Activated CD4-positive, alpha-beta T cell treated with anti-CD3 and anti-CD28 coated beads, Interleukin-2, Interleukin-4, amounts not matched to agents 100 ng/mL and 50 ng/mL, durations not matched to agents 16 hours and 8 hours (primary cell): ENCODE measurements around the gene PRELID1.
"Not testable (repeated sequence)": the region's sequence is repeated elsewhere in the genome, so short reads cannot be mapped to it uniquely, and the experiment has no call there.

ENCODE experiments used
- DNase-seq: peaks from one replicate; pipeline ENCODE4 v3.0.0-alpha.2; 2020; ENCODE audit warnings: low spot score

Gene PRELID1

GRCh38 chr5:177300236-177300880 lies 3.2 kb upstream of the PRELID1 start:
- peak; percentile 67 for DNase-seq

GRCh38 chr5:177300951-177301350 lies 2.6 kb upstream of the PRELID1 start:
- DNase-seq: no peak

GRCh38 chr5:177301503-177302165 lies 2.0 kb upstream of the PRELID1 start:
- DNase-seq: no peak

GRCh38 chr5:177302354-177303110 lies 1.1 kb upstream of the PRELID1 start:
- DNase-seq: no peak

- no peak for DNase-seq
Observed at GRCh38 chr5:177303925-177304391, 359 bp downstream of the PRELID1 start.

- DNase-seq: no peak
Observed at GRCh38 chr5:177304392-177305119, 957 bp downstream of the PRELID1 start.

- not testable (repeated sequence) for DNase-seq
Observed at GRCh38 chr5:177306103-177306640, 2.6 kb downstream of the PRELID1 start.

- no peak for DNase-seq
Observed at GRCh38 chr5:177306674-177307543, 3.3 kb downstream of the PRELID1 start.

- no peak for DNase-seq
Observed at GRCh38 chr5:177307544-177308363, 4.2 kb downstream of the PRELID1 start.

- no peak for DNase-seq
Observed at GRCh38 chr5:177308740-177309139, 5.1 kb downstream of the PRELID1 start.

GRCh38 chr5:177309351-177310191 lies 6.0 kb downstream of the PRELID1 start:
- DNase-seq: peak; percentile 80

- no peak for DNase-seq
Observed at GRCh38 chr5:177310332-177310731, 6.7 kb downstream of the PRELID1 start.

GRCh38 chr5:177310757-177311391 lies 7.3 kb downstream of the PRELID1 start:
- DNase-seq: peak; percentile 47

- DNase-seq: no peak
Observed at GRCh38 chr5:177311392-177311722, 7.8 kb downstream of the PRELID1 start.

GRCh38 chr5:177311723-177312648 lies 8.4 kb downstream of the PRELID1 start, which contains the start of gene MXD3:
TSS of gene MXD3 (minus strand) at chr5:177311898. CDS start at chr5:177311830, 68 bp downstream.
- peak; percentile 98 for DNase-seq

GRCh38 chr5:177312649-177313181 lies 9.1 kb downstream of the PRELID1 start:
- DNase-seq: peak; percentile 70

- no peak for DNase-seq
Observed at GRCh38 chr5:177313561-177314259, 10.1 kb downstream of the PRELID1 start.
